NCI-H774 (cell line): ENCODE measurements around the gene TEKT3.

Experiments used
- DNase-seq: peaks from one replicate; lab custom pipeline; 2025; lab: John Stamatoyannopoulos, UW

The TEKT3 gene

GRCh38 chr17:15265131-15265530 lies 76.3 kb downstream of the TEKT3 start, which contains the start of gene PMP22:
Gene PMP22 (minus strand): TSS chr17:15265326. CDS start chr17:15260727, 4,599 bp downstream.
- no peak for DNase-seq

- no peak for DNase-seq
These were observed 76.9 kb downstream of the TEKT3 start for GRCh38 chr17:15264542-15264941.

DNA sequence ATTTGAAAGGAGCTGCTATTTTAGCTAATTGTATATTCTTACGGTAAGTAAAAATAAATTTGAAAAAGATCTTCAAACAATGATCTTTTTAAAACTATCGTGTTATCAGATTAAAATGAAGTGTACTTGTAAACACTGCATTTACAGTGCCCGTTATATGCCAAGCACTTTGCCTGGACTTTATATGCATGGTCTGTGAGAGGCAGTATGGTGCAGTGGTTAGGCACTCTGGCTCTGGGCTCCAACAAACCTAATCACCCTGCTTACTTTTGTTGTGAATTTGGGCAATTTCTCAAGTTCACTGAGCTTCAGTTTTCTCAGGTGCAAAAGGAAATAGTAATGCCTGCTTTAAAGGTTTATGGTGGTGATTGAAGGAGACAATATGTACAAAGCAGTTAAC lies 77.7 kb downstream of the TEKT3 start:
- no peak for DNase-seq

GRCh38 chr17:15263206-15263579 lies 78.2 kb downstream of the TEKT3 start:
- no peak for DNase-seq

DNA sequence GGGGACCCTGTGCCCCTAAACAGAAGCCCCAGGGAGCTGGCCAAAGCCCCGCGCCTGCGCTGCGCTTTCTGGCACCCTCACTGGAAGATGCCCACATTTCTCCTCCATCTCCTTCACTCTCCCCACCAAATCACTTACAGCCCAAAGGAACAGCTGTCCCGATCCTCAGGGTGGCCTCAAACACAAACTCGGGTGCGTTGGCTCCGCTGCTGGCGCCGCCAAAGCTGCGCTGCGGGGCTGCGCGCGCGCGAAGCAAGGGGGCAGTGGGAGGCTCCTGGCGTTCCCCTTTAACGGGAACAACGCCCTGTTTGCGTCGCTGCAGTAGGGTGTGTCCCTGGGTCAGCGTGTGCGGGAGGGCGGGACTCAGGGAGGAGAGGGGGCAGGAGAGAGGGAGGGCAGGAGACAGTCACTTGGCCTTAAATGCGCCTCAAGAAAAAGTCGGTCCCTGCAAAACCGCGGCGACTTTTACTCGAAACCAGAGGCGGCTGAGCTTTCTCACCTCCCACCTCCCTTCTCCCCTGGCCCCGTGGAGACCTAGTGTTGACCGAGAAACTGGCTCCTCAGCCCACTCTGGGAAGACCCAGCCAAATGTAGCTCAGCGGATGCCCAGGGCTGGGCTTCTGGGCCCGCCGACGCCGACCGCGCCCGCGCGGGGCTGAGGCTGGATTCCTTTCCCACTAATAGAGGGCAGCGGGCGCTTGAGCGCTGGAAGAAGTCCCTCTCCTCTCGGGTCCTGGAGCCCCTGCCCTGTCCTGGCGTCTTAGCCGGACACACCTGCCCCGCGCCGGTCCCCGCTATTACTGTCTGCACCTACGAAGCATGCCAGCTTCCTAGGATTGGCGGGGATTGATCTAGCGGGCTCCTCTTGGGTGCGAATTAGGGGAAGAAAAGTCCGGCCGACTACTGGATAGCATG lies 78.8 kb downstream of the TEKT3 start:
- no peak for DNase-seq

- no peak for DNase-seq
These were observed 79.6 kb downstream of the TEKT3 start for GRCh38 chr17:15261802-15262290.

- no peak for DNase-seq
These were observed 80.1 kb downstream of the TEKT3 start for GRCh38 chr17:15261258-15261801.

GRCh38 chr17:15260376-15261257 lies 80.8 kb downstream of the TEKT3 start:
- DNase-seq: no peak

GRCh38 chr17:15257796-15258512 lies 83.4 kb downstream of the TEKT3 start:
- no peak for DNase-seq

- DNase-seq: no peak
These were observed 84.1 kb downstream of the TEKT3 start for GRCh38 chr17:15257258-15257788.

DNA sequence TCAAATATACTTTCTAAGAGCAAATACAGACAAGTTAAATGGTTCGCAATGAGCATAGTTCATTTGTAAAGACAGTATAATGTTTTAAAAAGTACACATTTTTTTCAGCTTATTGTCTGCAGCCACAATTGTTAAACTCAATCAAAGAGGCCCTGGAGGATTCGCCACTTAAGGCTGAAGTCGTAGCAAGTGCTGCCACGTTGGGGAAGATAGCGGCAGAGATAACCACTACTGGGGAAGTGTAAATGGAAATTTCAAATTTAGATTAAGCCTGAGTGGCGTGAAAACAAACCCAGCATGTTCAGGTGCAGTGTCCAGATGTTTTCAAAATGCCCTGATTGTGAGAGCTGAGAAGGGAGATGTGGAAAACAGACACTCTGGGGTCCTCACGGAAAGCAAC lies 84.7 kb downstream of the TEKT3 start:
- no peak for DNase-seq

DNA sequence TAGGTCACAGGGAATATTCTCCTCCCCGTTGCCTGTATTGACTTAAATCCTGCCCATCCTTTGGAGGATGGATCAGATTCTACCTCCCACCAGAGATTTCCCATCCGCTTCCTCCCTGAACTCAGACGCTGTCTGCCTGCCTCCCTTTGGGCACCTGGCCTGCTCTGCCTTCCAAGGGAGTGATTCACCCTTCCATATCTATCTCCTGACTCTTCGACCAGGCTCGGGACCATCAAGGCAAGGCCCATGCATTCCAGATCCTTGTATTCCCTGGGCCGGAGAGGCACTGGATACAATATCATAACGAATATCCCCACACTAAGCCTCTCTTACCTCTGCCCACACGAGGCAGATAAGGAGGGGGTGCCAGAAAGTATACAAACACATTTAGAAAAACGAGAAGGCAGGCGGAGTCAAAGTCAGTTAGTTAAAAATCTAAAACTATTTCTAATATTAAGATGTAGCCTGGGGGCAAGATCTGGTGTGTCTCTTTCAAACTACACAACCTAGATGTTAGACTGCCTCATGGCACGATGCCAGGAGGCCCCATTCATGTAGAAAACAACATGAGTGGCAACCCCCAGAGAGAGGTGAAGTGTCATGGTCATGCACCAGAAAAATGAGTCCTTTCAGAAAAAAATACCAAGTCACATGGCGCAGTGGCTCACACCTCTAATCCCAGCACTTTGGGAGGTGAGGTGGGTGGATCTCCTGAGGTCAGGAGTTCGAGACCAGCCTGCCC lies 85.5 kb downstream of the TEKT3 start:
- DNase-seq: no peak
